NCI-H1105 (cell line): Measurements from ENCODE around the gene DLGAP1.

Experiments
- DNase-seq: peaks from one replicate; lab custom pipeline; 2025; lab: John Stamatoyannopoulos, UW

DLGAP1 gene

GRCh38 chr18:3864669-3865298 lies 590.3 kb downstream of the DLGAP1 start:
- DNase-seq: no peak

- DNase-seq: no peak
These were observed 591.5 kb downstream of the DLGAP1 start for GRCh38 chr18:3863593-3863992.

- DNase-seq: no peak
These were observed 592.1 kb downstream of the DLGAP1 start for GRCh38 chr18:3863006-3863405.

GRCh38 chr18:3861495-3861894 lies 593.6 kb downstream of the DLGAP1 start:
- DNase-seq: no peak

- no peak for DNase-seq
These were observed 597.6 kb downstream of the DLGAP1 start for GRCh38 chr18:3857544-3857943.

- DNase-seq: no peak
These were observed 599.1 kb downstream of the DLGAP1 start for GRCh38 chr18:3855966-3856365.

- DNase-seq: no peak
These were observed 602.8 kb downstream of the DLGAP1 start for GRCh38 chr18:3852321-3852720.

- no peak for DNase-seq
These were observed 603.9 kb downstream of the DLGAP1 start for GRCh38 chr18:3851159-3851558.

- DNase-seq: no peak
These were observed 606.8 kb downstream of the DLGAP1 start for GRCh38 chr18:3848316-3848715.

GRCh38 chr18:3845161-3845560 lies 609.9 kb downstream of the DLGAP1 start:
- DNase-seq: no peak

- DNase-seq: no peak
These were observed 612.3 kb downstream of the DLGAP1 start for GRCh38 chr18:3842844-3843243.

- DNase-seq: no peak
These were observed 614.3 kb downstream of the DLGAP1 start for GRCh38 chr18:3840766-3841165.

GRCh38 chr18:3839581-3839981 lies 615.5 kb downstream of the DLGAP1 start:
- no peak for DNase-seq

- DNase-seq: no peak
These were observed 618.4 kb downstream of the DLGAP1 start for GRCh38 chr18:3836483-3837335.

- DNase-seq: no peak
These were observed 623.0 kb downstream of the DLGAP1 start for GRCh38 chr18:3832025-3832638.

GRCh38 chr18:3830604-3831003 lies 624.5 kb downstream of the DLGAP1 start:
- no peak for DNase-seq

GRCh38 chr18:3827236-3827845 lies 627.8 kb downstream of the DLGAP1 start:
- DNase-seq: no peak

GRCh38 chr18:3826021-3826420 lies 629.1 kb downstream of the DLGAP1 start:
- no peak for DNase-seq

- DNase-seq: no peak
These were observed 631.0 kb downstream of the DLGAP1 start for GRCh38 chr18:3824101-3824500.

- DNase-seq: no peak
These were observed 632.0 kb downstream of the DLGAP1 start for GRCh38 chr18:3823073-3823472.

GRCh38 chr18:3821524-3821923 lies 633.6 kb downstream of the DLGAP1 start:
- no peak for DNase-seq

- no peak for DNase-seq
These were observed 635.1 kb downstream of the DLGAP1 start for GRCh38 chr18:3819961-3820360.
